Hepatocyte (in vitro differentiated cells): ENCODE measurements around the gene FILIP1. TPM values are rescaled to one million over a fixed set of nuclear protein-coding genes. Genes with fewer than 3 reads are reported as not detected.

Experiments
- DNase-seq: peaks from one replicate; pipeline ENCODE4 v3.0.0-alpha.2; 2016; ENCODE audit warnings: low spot score
- H2AFZ ChIP-seq: fragments of 200-600 bp; sonication (generic); 2 replicates; pipeline ENCODE4 v1.6.0; 2016; ENCODE audit warnings: antibody characterized with exemption, mild to moderate bottlenecking
- H3K27ac ChIP-seq: fragments of 200-600 bp; sonication (generic); 2 replicates; pipeline ENCODE4 v1.5.1; 2016; ENCODE audit warnings: mild to moderate bottlenecking
- H3K27me3 ChIP-seq: fragments of 200-600 bp; sonication (generic); 2 replicates; pipeline ENCODE4 v1.6.1; 2016
- H3K36me3 ChIP-seq: fragments of 200-600 bp; sonication (generic); replicated peaks from 2 replicates; pipeline ENCODE4 v1.5.1; 2016; ENCODE audit warnings: low read depth; ENCODE audit not compliant: insufficient read depth
- H3K4me1 ChIP-seq: fragments of 200-600 bp; sonication (generic); 2 replicates; pipeline ENCODE4 v1.5.1; 2016; ENCODE audit warnings: mild to moderate bottlenecking, moderate library complexity; ENCODE audit not compliant: insufficient read depth
- H3K4me2 ChIP-seq: fragments of 200-600 bp; sonication (generic); 2 replicates; pipeline ENCODE4 v1.6.0; 2016
- H3K4me3 ChIP-seq: fragments of 200-600 bp; sonication (generic); 2 replicates; pipeline ENCODE4 v1.5.1; 2016; ENCODE audit warnings: mild to moderate bottlenecking
- H3K79me2 ChIP-seq: fragments of 200-600 bp; sonication (generic); 2 replicates; pipeline ENCODE4 v1.6.0; 2017; ENCODE audit warnings: mild to moderate bottlenecking
- H3K9me2 ChIP-seq: fragments of 200-600 bp; sonication (generic); replicated peaks from 2 replicates; pipeline ENCODE4 v1.6.0; 2017; ENCODE audit warnings: mild to moderate bottlenecking; ENCODE audit not compliant: insufficient read depth
- H3K9me3 ChIP-seq: fragments of 200-600 bp; sonication (generic); 2 replicates; pipeline ENCODE4 v1.5.1; 2016; ENCODE audit warnings: low read depth, mild to moderate bottlenecking
- H4K20me1 ChIP-seq: fragments of 200-600 bp; sonication (generic); 2 replicates; pipeline ENCODE4 v1.6.0; 2016; ENCODE audit warnings: mild to moderate bottlenecking; ENCODE audit not compliant: insufficient read depth, poor library complexity, severe bottlenecking
- CTCF ChIP-seq: fragments of 200-600 bp; sonication (generic); IDR thresholded peaks from 2 replicates; pipeline ENCODE4 v1.5.1; 2016; ENCODE audit warnings: antibody characterized with exemption, mild to moderate bottlenecking; ENCODE audit not compliant: poor library complexity
- EZH2 ChIP-seq: fragments of 200-600 bp; sonication (generic); IDR thresholded peaks from 2 replicates; pipeline ENCODE4 v1.6.1; 2016; ENCODE audit warnings: antibody characterized with exemption, mild to moderate bottlenecking, borderline replicate concordance
- EZH2phosphoT487 ChIP-seq: fragments of 200-600 bp; sonication (generic); IDR thresholded peaks from one replicate; pipeline ENCODE4 v1.6.1; 2018; ENCODE audit warnings: antibody characterized with exemption, mild to moderate bottlenecking, low read depth, moderate library complexity; ENCODE audit not compliant: unreplicated experiment, severe bottlenecking
- WGBS: methylation state at CpG from one replicate; pipeline ENCODE4 v1.1.6; 2016; ENCODE audit warnings: low lambda C conversion rate; ENCODE audit errors: missing lambda C conversion rate; 5-methylcytosine and 5-hydroxymethylcytosine counted together
- polyA plus RNA-seq: library from polyadenylated mRNA; unstranded; fragments of >200 nt; fragmentation: Nextera tagmentation; extraction: Ambion mirVana; gene quantifications from 2 replicates; pipeline ENCODE4 v1.2.1, GENCODE V29; 2016
- total RNA-seq: library from RNA; depleted of rRNA; stranded (reverse); fragments of >200 nt; gene quantifications from 2 replicates; pipeline ENCODE4 v1.2.3, GENCODE V29; 2014

Gene FILIP1
- total and polyA plus RNA-seq, 2 experiments from 2014 or later: 4.1 to 6.0 TPM

GRCh38 chr6:75424618-75425548 is 68.7 kb downstream of the FILIP1 start:
- Histone ChIP-seq H3K9me2 (no peaks in the 10 kb centered on the region), H3K27ac (no peak overlapping the region), H2AFZ (no peak overlapping the region), H3K79me2 (no peaks in the 10 kb centered on the region), H4K20me1 (no peaks in the 10 kb centered on the region), H3K36me3 (no peaks in the 10 kb centered on the region), H3K4me1 (no peaks in the 10 kb centered on the region), H3K4me3 (no peak overlapping the region), H3K4me2 (no peak overlapping the region), H3K9me3 (no peaks in the 10 kb centered on the region), H3K27me3 (no peaks in the 10 kb centered on the region)
- TF ChIP-seq EZH2phosphoT487 (peak; percentile 61), EZH2 (no peak)
- no peak for DNase-seq
- WGBS: 58% methylated on average over 4 of the region's 4 CpGs

GRCh38 chr6:75423386-75423785 is 70.2 kb downstream of the FILIP1 start:
- H3K27me3 ChIP-seq: no peaks in the 10 kb centered on the region
- H3K9me3 ChIP-seq: no peaks in the 10 kb centered on the region
- no peaks in the 10 kb centered on the region for H3K79me2 ChIP-seq
- no peaks in the 10 kb centered on the region for H4K20me1 ChIP-seq
- peaks cover under 1% of the 10 kb centered on the region for H3K4me1 ChIP-seq
- TF ChIP-seq CTCF (no peak), EZH2phosphoT487 (no peak), EZH2 (no peak)
- no peaks in the 10 kb centered on the region for H3K36me3 ChIP-seq
- no peaks in the 10 kb centered on the region for H3K9me2 ChIP-seq
- 85% methylated on average over 8 of the region's 8 CpGs for WGBS
- DNase-seq: no peak
- H3K4me2 ChIP-seq: no peak overlapping the region
- no peak overlapping the region for H2AFZ ChIP-seq
- H3K27ac ChIP-seq: no peak overlapping the region
- H3K4me3 ChIP-seq: no peak overlapping the region

GRCh38 chr6:75422024-75422639 is 71.5 kb downstream of the FILIP1 start:
- H2AFZ ChIP-seq: no peak overlapping the region
- H3K9me2 ChIP-seq: no peaks in the 10 kb centered on the region
- H3K4me2 ChIP-seq: no peak overlapping the region
- no peak overlapping the region for H3K27ac ChIP-seq
- no peaks in the 10 kb centered on the region for H3K36me3 ChIP-seq
- no peak for DNase-seq
- no peaks in the 10 kb centered on the region for H3K9me3 ChIP-seq
- H3K4me1 ChIP-seq: peaks cover 4% of the 10 kb centered on the region
- 67% methylated on average over 1 of the region's 1 CpG for WGBS
- H3K79me2 ChIP-seq: no peaks in the 10 kb centered on the region
- no peaks in the 10 kb centered on the region for H3K27me3 ChIP-seq
- TF ChIP-seq EZH2: no peak
- TF ChIP-seq CTCF: no peak
- no peak for TF ChIP-seq EZH2phosphoT487
- H3K4me3 ChIP-seq: no peak overlapping the region
- no peaks in the 10 kb centered on the region for H4K20me1 ChIP-seq
